ENCODE data around the gene R3HDML.

R3HDML gene

DNA sequence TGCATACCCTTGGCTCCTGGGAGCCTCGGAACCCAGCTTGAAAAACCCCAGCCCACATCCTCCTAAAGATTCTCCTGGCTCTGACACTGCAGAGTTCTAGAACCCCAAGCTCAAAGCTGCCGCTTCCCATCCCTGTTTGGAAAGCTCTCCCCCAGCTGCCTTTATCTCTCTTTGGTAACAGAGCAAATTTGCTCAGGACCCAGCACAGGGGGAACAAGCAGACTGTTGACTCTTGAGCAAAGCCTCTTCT is 57.5 kb downstream of the R3HDML start:
- DNase-seq (ENCODE audit: low spot score) = no peak
- TF ChIP-seq CTCF (IDR thresholded peaks at IDR 0.05; ENCODE audit: extremely low read depth, missing control alignments) = no peak

- DNase-seq (ENCODE audit: low spot score) = no peak
- no peak for TF ChIP-seq CTCF (IDR thresholded peaks at IDR 0.05; ENCODE audit: extremely low read depth, missing control alignments)
Measured at GRCh38 chr20:44394702-44395460, 58.0 kb downstream of the R3HDML start.

- no peak for DNase-seq (ENCODE audit: low spot score)
- TF ChIP-seq CTCF (IDR thresholded peaks at IDR 0.05; ENCODE audit: extremely low read depth, missing control alignments) = no peak
Measured at GRCh38 chr20:44395461-44396340, 58.9 kb downstream of the R3HDML start.

GRCh38 chr20:44396369-44397130 is 59.7 kb downstream of the R3HDML start:
- no peak for DNase-seq (ENCODE audit: low spot score)
- no peak for TF ChIP-seq CTCF (IDR thresholded peaks at IDR 0.05; ENCODE audit: extremely low read depth, missing control alignments)

- TF ChIP-seq CTCF (IDR thresholded peaks at IDR 0.05; ENCODE audit: extremely low read depth, missing control alignments) = no peak
- no peak for DNase-seq (ENCODE audit: low spot score)
Measured at GRCh38 chr20:44398335-44398734, 61.5 kb downstream of the R3HDML start.

DNA sequence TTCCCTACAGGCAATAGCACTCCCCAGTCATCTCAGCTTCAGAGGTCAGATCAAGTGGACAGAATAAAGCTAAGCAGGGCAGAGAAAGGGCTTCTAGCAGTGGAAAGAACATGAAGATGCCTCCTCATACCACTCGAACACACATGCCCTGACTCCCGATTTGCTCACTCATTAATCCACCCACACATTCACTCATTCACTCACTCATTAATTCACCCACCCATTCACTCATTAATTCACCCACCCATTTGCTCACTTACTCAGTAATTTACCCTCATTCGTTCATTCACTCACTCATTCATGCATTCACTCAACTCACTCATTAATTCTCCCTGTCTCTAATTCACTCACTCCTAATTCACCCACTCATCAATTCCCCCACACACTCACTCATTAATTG is 62.6 kb downstream of the R3HDML start:
- no peak for DNase-seq (ENCODE audit: low spot score)
- TF ChIP-seq CTCF (IDR thresholded peaks at IDR 0.05; ENCODE audit: extremely low read depth, missing control alignments) = no peak

- no peak for DNase-seq (ENCODE audit: low spot score)
- TF ChIP-seq CTCF (IDR thresholded peaks at IDR 0.05; ENCODE audit: extremely low read depth, missing control alignments) = no peak
Measured at GRCh38 chr20:44400671-44400969, 63.8 kb downstream of the R3HDML start.
